ENCODE measurements around the gene UBE2G1.

UBE2G1 gene

GRCh38 chr17:4334776-4335584 lies 31.5 kb downstream of the UBE2G1 start:
- in situ Hi-C loops (cut with MboI; ENCODE audit: low sequenced_read_pairs, unreplicated experiment) = no loop called here
- TF ChIP-seq CTCF (IDR thresholded peaks at IDR 0.05; ENCODE audit: borderline replicate concordance, control extremely low read depth, extremely low read depth, insufficient read depth, missing control alignments) = no peak
- no peak for DNase-seq (ENCODE audit: low spot score)

- no peak for DNase-seq (ENCODE audit: low spot score)
- in situ Hi-C loops (cut with MboI; ENCODE audit: low sequenced_read_pairs, unreplicated experiment) = no loop called here
Measured at GRCh38 chr17:4334332-4334731, 32.1 kb downstream of the UBE2G1 start.

GRCh38 chr17:4333041-4333440 lies 33.4 kb downstream of the UBE2G1 start:
- in situ Hi-C loops (cut with MboI; ENCODE audit: low sequenced_read_pairs, unreplicated experiment) = no loop called here
- DNase-seq (ENCODE audit: low spot score) = no peak
- TF ChIP-seq CTCF (IDR thresholded peaks at IDR 0.05; ENCODE audit: borderline replicate concordance, control extremely low read depth, extremely low read depth, insufficient read depth, missing control alignments) = no peak

More at GRCh38 chr17:4334332-4334731, 32.1 kb downstream of the UBE2G1 start:
- no peak for TF ChIP-seq CTCF (IDR thresholded peaks at IDR 0.05; ENCODE audit: borderline replicate concordance, control extremely low read depth, extremely low read depth, insufficient read depth, missing control alignments)

DNA sequence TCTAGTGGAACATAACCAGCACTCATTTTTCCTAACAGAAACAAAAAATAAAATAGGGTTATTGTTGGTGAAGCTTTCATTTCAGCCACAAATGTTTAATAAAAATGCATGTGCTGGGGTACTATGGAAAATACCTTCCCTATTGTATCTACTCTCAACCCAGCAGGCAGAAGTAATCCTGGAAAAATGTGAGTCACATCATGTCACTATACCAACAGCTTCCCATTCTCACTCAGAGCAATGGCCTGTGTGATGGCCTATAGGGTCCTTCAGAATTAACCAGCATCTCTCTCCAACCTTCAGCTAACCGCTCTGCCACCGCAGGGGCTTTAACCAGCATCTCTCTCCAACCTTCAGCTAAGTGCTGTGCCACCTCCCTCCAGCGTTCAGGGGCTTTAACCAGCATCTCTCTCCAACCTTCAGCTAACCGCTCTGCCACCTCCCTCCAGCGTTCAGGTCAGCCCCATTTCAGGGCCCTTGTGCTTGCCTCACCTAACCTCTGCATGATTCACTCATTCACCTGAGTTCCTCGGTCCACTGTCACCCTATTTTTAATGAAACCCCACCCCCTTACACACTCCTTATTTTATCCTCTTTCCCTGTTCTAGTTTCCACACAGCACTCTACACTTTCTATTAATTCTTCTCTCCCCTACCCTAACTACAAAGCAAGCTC lies 34.0 kb downstream of the UBE2G1 start:
- TF ChIP-seq CTCF (IDR thresholded peaks at IDR 0.05; ENCODE audit: borderline replicate concordance, control extremely low read depth, extremely low read depth, insufficient read depth, missing control alignments) = no peak
- in situ Hi-C loops (cut with MboI; ENCODE audit: low sequenced_read_pairs, unreplicated experiment) = no loop called here
- no peak for DNase-seq (ENCODE audit: low spot score)

DNA sequence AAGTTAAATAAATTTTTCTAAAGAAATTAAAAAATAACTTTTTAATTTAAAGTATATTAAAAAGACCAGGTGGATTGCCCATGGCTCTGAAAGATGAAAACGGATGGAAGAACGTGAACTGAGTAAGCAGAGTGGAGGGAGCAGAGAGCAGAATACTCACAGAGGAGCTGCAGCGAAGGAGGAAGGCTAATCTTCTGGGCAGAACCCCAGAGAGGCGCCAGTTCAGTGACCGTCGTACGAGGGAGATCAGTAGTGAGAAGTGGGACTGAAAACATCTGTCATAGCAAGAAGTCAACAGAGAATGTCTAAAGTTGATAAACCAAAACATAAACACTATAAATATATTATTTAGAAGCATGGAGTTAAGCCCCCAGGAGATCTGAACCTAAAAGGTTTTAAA lies 34.9 kb downstream of the UBE2G1 start:
- TF ChIP-seq CTCF (IDR thresholded peaks at IDR 0.05; ENCODE audit: borderline replicate concordance, control extremely low read depth, extremely low read depth, insufficient read depth, missing control alignments) = no peak
- peak; percentile 53 for DNase-seq (ENCODE audit: low spot score)
- in situ Hi-C loops (cut with MboI; ENCODE audit: low sequenced_read_pairs, unreplicated experiment) = no loop called here

DNA sequence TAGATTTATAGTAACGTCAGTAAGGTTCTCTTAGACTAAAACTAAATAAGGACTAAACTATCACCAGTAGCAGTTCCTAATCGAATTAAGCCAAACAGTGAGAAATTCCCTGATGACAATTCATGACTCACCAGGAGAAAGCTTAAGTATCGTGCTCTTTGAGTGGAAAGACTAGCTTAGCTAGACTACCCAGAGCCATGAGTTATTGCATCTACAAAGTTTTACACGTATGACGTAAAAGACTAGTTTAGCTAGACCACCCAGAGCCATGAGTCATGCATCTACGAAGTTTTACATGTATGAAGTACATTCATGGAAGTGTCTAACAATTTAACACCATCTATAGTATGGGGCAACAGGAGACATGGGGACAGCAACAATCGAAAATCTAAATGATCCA lies 36.6 kb downstream of the UBE2G1 start:
- in situ Hi-C loops (cut with MboI; ENCODE audit: low sequenced_read_pairs, unreplicated experiment) = no loop called here
- no peak for TF ChIP-seq CTCF (IDR thresholded peaks at IDR 0.05; ENCODE audit: borderline replicate concordance, control extremely low read depth, extremely low read depth, insufficient read depth, missing control alignments)
- no peak for DNase-seq (ENCODE audit: low spot score)

Data from GM13976 (cell line).